IMR-90 (cell line): ENCODE data around the gene ADAMTS6. TPM values are rescaled to one million over a fixed set of nuclear protein-coding genes. Genes with fewer than 3 reads are reported as not detected.

Experiments
- ATAC-seq: fragments of 200-7000 bp; cut with Tn5 transposase; 2 replicates; pipeline ENCODE4 v1.9.1; 2020; ENCODE audit warnings: low read depth, mild to moderate bottlenecking, moderate library complexity
- BruUV-seq: library from RNA; stranded (reverse); fragments of 400-500 nt; replicated peaks from 2 replicates; lab custom pipeline; 2021; lab: Mats Ljungman, UMichigan
- CTCF ChIA-PET: fragments of 300-600 bp; formaldehyde crosslinking; extraction: SDS; loops from one replicate; lab custom pipeline; 2021; ENCODE audit warnings: antibody characterized with exemption; lab: Yijun Ruan, JAX
- POLR2A ChIA-PET: fragments of 300-600 bp; sonication (Branson Sonifier 250); formaldehyde crosslinking; loops from one replicate; lab custom pipeline; 2022; ENCODE audit warnings: antibody characterized with exemption; ENCODE audit not compliant: unreplicated experiment; lab: Charles Lee
- DNase-seq: peaks from one replicate; pipeline ENCODE4 v3.0.0; 2013
- H2AFZ ChIP-seq: replicated peaks from 2 replicates; pipeline ENCODE3; 2013; ENCODE audit warnings: low read length, mild to moderate bottlenecking; ENCODE audit not compliant: poor library complexity
- H2AK5ac ChIP-seq: 2 replicates; pipeline ENCODE4 v1.6.1; 2013; ENCODE audit warnings: low read depth, low read length, inconsistent platforms
- H2AK9ac ChIP-seq: replicated peaks from 2 replicates; pipeline ENCODE3; 2013; ENCODE audit warnings: mild to moderate bottlenecking, low read depth, low read length, moderate library complexity; ENCODE audit not compliant: poor library complexity
- H2BK120ac ChIP-seq: 2 replicates; pipeline ENCODE4 v1.6.1; 2013; ENCODE audit warnings: low read depth, low read length, inconsistent platforms
- H2BK15ac ChIP-seq: 3 replicates; pipeline ENCODE4 v1.6.1; 2013; ENCODE audit warnings: low read depth, low read length, inconsistent platforms
- H2BK20ac ChIP-seq: 2 replicates; pipeline ENCODE4 v1.6.1; 2013; ENCODE audit warnings: low read depth, mild to moderate bottlenecking, inconsistent platforms, low read length, moderate library complexity
- H2BK5ac ChIP-seq: 2 replicates; pipeline ENCODE4 v1.6.1; 2013; ENCODE audit warnings: mild to moderate bottlenecking, low read depth, low read length, inconsistent platforms; ENCODE audit not compliant: poor library complexity, severe bottlenecking
- H3K14ac ChIP-seq: replicated peaks from 2 replicates; pipeline ENCODE4 v1.6.1; 2013; ENCODE audit warnings: low read depth, low read length, inconsistent platforms
- H3K18ac ChIP-seq: 2 replicates; pipeline ENCODE4 v1.6.1; 2013; ENCODE audit warnings: low read depth, low read length, control low read depth
- H3K23ac ChIP-seq: 2 replicates; pipeline ENCODE4 v1.6.1; 2013; ENCODE audit warnings: low read depth, low read length, inconsistent platforms
- H3K27ac ChIP-seq: 2 replicates; pipeline ENCODE4 v1.5.1; 2013; ENCODE audit warnings: mild to moderate bottlenecking, control low read depth, low read length; ENCODE audit not compliant: insufficient read depth
- H3K27me3 ChIP-seq: 2 replicates; pipeline ENCODE4 v1.6.1; 2013; ENCODE audit warnings: low read length; ENCODE audit not compliant: control insufficient read depth, insufficient read depth
- H3K36me3 ChIP-seq: 2 replicates; pipeline ENCODE4 v1.6.1; 2013; ENCODE audit warnings: low read length, mixed read lengths; ENCODE audit not compliant: control insufficient read depth, insufficient read depth
- H3K4ac ChIP-seq: 2 replicates; pipeline ENCODE4 v1.6.1; 2013; ENCODE audit warnings: low read depth, low read length, inconsistent platforms
- H3K4me1 ChIP-seq: 2 replicates; pipeline ENCODE4 v1.6.1; 2013; ENCODE audit warnings: low read length, mixed read lengths; ENCODE audit not compliant: control insufficient read depth, insufficient read depth
- H3K4me2 ChIP-seq: 2 replicates; pipeline ENCODE4 v1.6.1; 2013; ENCODE audit warnings: low read depth, mild to moderate bottlenecking, control low read depth, low read length, moderate library complexity
- H3K4me3 ChIP-seq: 2 replicates; pipeline ENCODE4 v1.5.1; 2013; ENCODE audit warnings: low read depth, mild to moderate bottlenecking, control low read depth, low read length, moderate library complexity; ENCODE audit not compliant: insufficient read depth
- H3K56ac ChIP-seq: 2 replicates; pipeline ENCODE4 v1.6.1; 2013; ENCODE audit warnings: low read length, inconsistent platforms; ENCODE audit not compliant: insufficient read depth; ENCODE audit errors: extremely low read depth
- H3K79me1 ChIP-seq, 2 experiments: 2 replicates each; pipeline ENCODE4 v1.6.1; 2013; ENCODE audit warnings: low read length in 2 of 2, inconsistent platforms in 1 of 2, low read depth in 1 of 2
- H3K9ac ChIP-seq: 2 replicates; pipeline ENCODE4 v1.6.1; 2013; ENCODE audit warnings: low read depth, low read length, control low read depth
- H3K9me1 ChIP-seq: 2 replicates; pipeline ENCODE4 v1.6.1; 2013; ENCODE audit warnings: low read length, inconsistent platforms; ENCODE audit not compliant: insufficient read depth
- H3K9me3 ChIP-seq: 2 replicates; pipeline ENCODE4 v1.6.1; 2013; ENCODE audit warnings: low read length; ENCODE audit not compliant: control insufficient read depth, insufficient read depth
- H4K20me1 ChIP-seq: 2 replicates; pipeline ENCODE4 v1.6.1; 2013; ENCODE audit warnings: low read length, inconsistent platforms; ENCODE audit not compliant: insufficient read depth
- H4K5ac ChIP-seq: 2 replicates; pipeline ENCODE4 v1.6.1; 2013; ENCODE audit warnings: mild to moderate bottlenecking, low read depth, low read length, control low read depth
- H4K8ac ChIP-seq, 2 experiments: 2 replicates each; pipeline ENCODE4 v1.6.1; 2013; ENCODE audit warnings: low read depth in 2 of 2, low read length in 2 of 2, control low read depth in 1 of 2, inconsistent platforms in 1 of 2
- H4K91ac ChIP-seq: 2 replicates; pipeline ENCODE4 v1.6.1; 2013; ENCODE audit warnings: low read depth, low read length, inconsistent platforms; ENCODE audit not compliant: insufficient read depth
- BHLHE40 ChIP-seq: fragments of 150-350 bp; IDR thresholded peaks from 2 replicates; pipeline ENCODE4 v1.6.1; 2016; ENCODE audit warnings: mild to moderate bottlenecking, low read depth, low read length
- CHD1 ChIP-seq: IDR thresholded peaks from 2 replicates; pipeline ENCODE4 v1.6.1; 2012; ENCODE audit warnings: low read depth, low read length, improper control_type of control experiment
- FOS ChIP-seq: fragments of 150-350 bp; IDR thresholded peaks from 2 replicates; pipeline ENCODE4 v1.6.1; 2016; ENCODE audit warnings: low read depth, low read length
- MAFK ChIP-seq: IDR thresholded peaks from 2 replicates; pipeline ENCODE4 v1.6.1; 2012; ENCODE audit warnings: low read depth, low read length, improper control_type of control experiment
- MAZ ChIP-seq: IDR thresholded peaks from 2 replicates; pipeline ENCODE4 v1.6.1; 2012; ENCODE audit warnings: low read depth, mild to moderate bottlenecking, low read length, improper control_type of control experiment, moderate library complexity, borderline replicate concordance
- MXI1 ChIP-seq: IDR thresholded peaks from 2 replicates; pipeline ENCODE4 v1.6.1; 2012; ENCODE audit warnings: low read depth, mild to moderate bottlenecking, low read length, moderate library complexity, borderline replicate concordance
- NFE2L2 ChIP-seq: fragments of 150-350 bp; IDR thresholded peaks from 2 replicates; pipeline ENCODE4 v1.6.1; 2016; ENCODE audit warnings: low read depth, mild to moderate bottlenecking, low read length
- POLR2A ChIP-seq: IDR thresholded peaks from 2 replicates; pipeline ENCODE4 v1.6.1; 2012; ENCODE audit warnings: mild to moderate bottlenecking, low read depth, low read length
- RAD21 ChIP-seq: IDR thresholded peaks from 2 replicates; pipeline ENCODE4 v1.6.1; 2012; ENCODE audit warnings: low read length, improper control_type of control experiment
- RFX5 ChIP-seq: IDR thresholded peaks from 2 replicates; pipeline ENCODE4 v1.8.0; 2012; ENCODE audit warnings: low read depth, mild to moderate bottlenecking, low read length, moderate library complexity
- WGBS, 2 experiments: methylation state at CpG; one replicate each; pipeline versions ENCODE4 v1.1.5 to v1.1.7; 2013; ENCODE audit warnings: missing lambda C conversion rate in 2 of 2; ENCODE audit not compliant: insufficient read length in 1 of 2; ENCODE audit errors: extremely low coverage in 2 of 2; 5-methylcytosine and 5-hydroxymethylcytosine counted together
- dilution Hi-C: fragments of 300-500 bp; cut with HindIII; formaldehyde crosslinking; loops from one replicate; pipeline ENCODE4 v1.14.3; 2018; ENCODE audit warnings: low sequenced_read_pairs; ENCODE audit not compliant: unreplicated experiment
- in situ Hi-C: fragments of 300-500 bp; cut with MboI; formaldehyde crosslinking; loops from 3 replicates; pipeline ENCODE4 v1.14.3; 2019; ENCODE audit warnings: low sequenced_read_pairs, inconsistent platforms, mixed read lengths
- intact Hi-C: fragments of 100-400 bp; cut with micrococcal nuclease; formaldehyde crosslinking; loops from 2 replicates; pipeline ENCODE4 v1.10.0; 2022
- polyA plus RNA-seq, 3 experiments: library from polyadenylated mRNA; depleted of rRNA; stranded (reverse); fragments of >200 nt; gene quantifications; 2 replicates each; pipeline ENCODE4 v1.2.3, GENCODE V29; 2012; ENCODE audit warnings: low replicate concordance in 1 of 3
- total RNA-seq: library from RNA; depleted of rRNA; stranded (reverse); fragments of >200 nt; gene quantifications from 2 replicates; pipeline ENCODE4 v1.2.3, GENCODE V29; 2012
- TF ChIP-seq, protein P1 (sequence below): fragments of 150-350 bp; IDR thresholded peaks from 2 replicates; pipeline ENCODE4 v1.6.1; 2017; ENCODE audit warnings: mild to moderate bottlenecking, antibody characterized with exemption, low read length, low read depth
- TF ChIP-seq, protein P2 (sequence below): conservative IDR thresholded peaks from 2 replicates; pipeline ENCODE4 v1.5.1; 2012; ENCODE audit warnings: mild to moderate bottlenecking, low read depth, low read length, improper control_type of control experiment
- TF ChIP-seq, protein P3 (sequence below): fragments of 150-350 bp; IDR thresholded peaks from 2 replicates; pipeline ENCODE4 v1.6.1; 2016; ENCODE audit warnings: low read depth, mild to moderate bottlenecking, low read length, moderate library complexity, borderline replicate concordance

ADAMTS6 gene
- total and polyA plus RNA-seq, 2 of the 4 experiments (the other 2 are of a cell fraction), result 23.9 to 173 TPM

DNA sequence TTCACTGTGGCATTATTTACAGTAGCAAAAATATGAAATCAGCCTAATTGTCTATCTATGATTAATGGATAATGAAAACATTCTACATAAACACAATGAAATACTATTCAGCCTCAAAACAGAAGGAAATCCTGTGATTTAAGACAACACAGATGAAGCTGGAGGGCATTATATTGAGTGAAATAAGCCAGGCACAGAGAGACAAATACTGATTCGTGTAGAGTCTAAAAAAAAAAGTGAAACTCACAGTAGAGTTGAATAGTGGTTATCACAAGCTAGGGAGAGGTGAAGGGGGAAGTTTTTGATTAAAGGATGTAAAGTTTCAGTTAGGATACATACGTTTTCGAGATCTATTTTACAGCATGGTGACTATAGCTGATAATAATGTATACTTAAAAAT is 122.2 kb downstream of the ADAMTS6 start:
- Histone ChIP-seq H2AK5ac (no peak overlapping the region), H2AK9ac (no peak overlapping the region), H3K18ac (no peak overlapping the region), H3K27ac (no peak overlapping the region), H2AFZ (no peak overlapping the region), H3K4me3 (no peak overlapping the region), H4K8ac (no peak overlapping the region), H4K5ac (no peak overlapping the region), H3K14ac (no peak overlapping the region), H3K23ac (no peak overlapping the region), H4K20me1 (no peaks in the 10 kb centered on the region), H3K4ac (no peak overlapping the region), H3K56ac (no peak overlapping the region), H3K9ac (no peak overlapping the region), H3K4me1 (no peaks in the 10 kb centered on the region), H4K91ac (no peak overlapping the region), H3K79me1 (peaks cover 7 to 14% of the 10 kb centered on the region in 2 experiments; a peak in 3 of 4 replicates), H2BK20ac (no peak overlapping the region), H3K27me3 (no peaks in the 10 kb centered on the region), H3K36me3 (no peaks in the 10 kb centered on the region), H2BK15ac (no peak overlapping the region), H3K9me1 (no peaks in the 10 kb centered on the region), H3K9me3 (no peaks in the 10 kb centered on the region), H3K4me2 (no peak overlapping the region), H2BK5ac (no peak overlapping the region), H2BK120ac (no peak overlapping the region)
- TF ChIP-seq RFX5 (no peak), POLR2A (no peak), RAD21 (no peak), CHD1 (no peak), MXI1 (no peak), NFE2L2 (no peak), BHLHE40 (no peak), FOS (no peak), MAFK (no peak), MAZ (no peak)
- TF ChIP-seq, protein P1, sequence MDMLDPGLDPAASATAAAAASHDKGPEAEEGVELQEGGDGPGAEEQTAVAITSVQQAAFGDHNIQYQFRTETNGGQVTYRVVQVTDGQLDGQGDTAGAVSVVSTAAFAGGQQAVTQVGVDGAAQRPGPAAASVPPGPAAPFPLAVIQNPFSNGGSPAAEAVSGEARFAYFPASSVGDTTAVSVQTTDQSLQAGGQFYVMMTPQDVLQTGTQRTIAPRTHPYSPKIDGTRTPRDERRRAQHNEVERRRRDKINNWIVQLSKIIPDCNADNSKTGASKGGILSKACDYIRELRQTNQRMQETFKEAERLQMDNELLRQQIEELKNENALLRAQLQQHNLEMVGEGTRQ, result no peak
- TF ChIP-seq, protein P2, sequence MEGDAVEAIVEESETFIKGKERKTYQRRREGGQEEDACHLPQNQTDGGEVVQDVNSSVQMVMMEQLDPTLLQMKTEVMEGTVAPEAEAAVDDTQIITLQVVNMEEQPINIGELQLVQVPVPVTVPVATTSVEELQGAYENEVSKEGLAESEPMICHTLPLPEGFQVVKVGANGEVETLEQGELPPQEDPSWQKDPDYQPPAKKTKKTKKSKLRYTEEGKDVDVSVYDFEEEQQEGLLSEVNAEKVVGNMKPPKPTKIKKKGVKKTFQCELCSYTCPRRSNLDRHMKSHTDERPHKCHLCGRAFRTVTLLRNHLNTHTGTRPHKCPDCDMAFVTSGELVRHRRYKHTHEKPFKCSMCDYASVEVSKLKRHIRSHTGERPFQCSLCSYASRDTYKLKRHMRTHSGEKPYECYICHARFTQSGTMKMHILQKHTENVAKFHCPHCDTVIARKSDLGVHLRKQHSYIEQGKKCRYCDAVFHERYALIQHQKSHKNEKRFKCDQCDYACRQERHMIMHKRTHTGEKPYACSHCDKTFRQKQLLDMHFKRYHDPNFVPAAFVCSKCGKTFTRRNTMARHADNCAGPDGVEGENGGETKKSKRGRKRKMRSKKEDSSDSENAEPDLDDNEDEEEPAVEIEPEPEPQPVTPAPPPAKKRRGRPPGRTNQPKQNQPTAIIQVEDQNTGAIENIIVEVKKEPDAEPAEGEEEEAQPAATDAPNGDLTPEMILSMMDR, result no peak
- TF ChIP-seq, protein P3, sequence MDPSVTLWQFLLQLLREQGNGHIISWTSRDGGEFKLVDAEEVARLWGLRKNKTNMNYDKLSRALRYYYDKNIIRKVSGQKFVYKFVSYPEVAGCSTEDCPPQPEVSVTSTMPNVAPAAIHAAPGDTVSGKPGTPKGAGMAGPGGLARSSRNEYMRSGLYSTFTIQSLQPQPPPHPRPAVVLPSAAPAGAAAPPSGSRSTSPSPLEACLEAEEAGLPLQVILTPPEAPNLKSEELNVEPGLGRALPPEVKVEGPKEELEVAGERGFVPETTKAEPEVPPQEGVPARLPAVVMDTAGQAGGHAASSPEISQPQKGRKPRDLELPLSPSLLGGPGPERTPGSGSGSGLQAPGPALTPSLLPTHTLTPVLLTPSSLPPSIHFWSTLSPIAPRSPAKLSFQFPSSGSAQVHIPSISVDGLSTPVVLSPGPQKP, result no peak
- in situ Hi-C loops (no loop called here), intact Hi-C loops (no loop called here), dilution Hi-C loops (no loop called here)
- BruUV-seq, result no TSS peak
- CTCF ChIA-PET, result no interaction called here
- POLR2A ChIA-PET, result no interaction called here
- WGBS, 2 experiments, result 40% methylated on average over 1 of the region's 3 CpGs; no CpG with 5 or more reads in 1 of the 2 experiments
- DNase-seq, result no peak
- ATAC-seq, result no peak
